Lower lobe of right lung (tissue), 2 donors: Measurements from ENCODE around the gene MBNL1. TPM values are rescaled to one million over a fixed set of nuclear protein-coding genes. Genes with fewer than 3 reads are reported as not detected.
A peak's percentile ranks its signal among the peaks of the same experiment; 100 is the strongest.

ENCODE experiments used
- ATAC-seq, 2 donors: fragments of 200-7000 bp; cut with Tn5 transposase; one replicate each; pipeline ENCODE4 v1.9.1; 2020 to 2022; ENCODE audit warnings: mild to moderate bottlenecking in 2 of 2, moderate library complexity in 2 of 2
- DNase-seq: peaks from one replicate; pipeline ENCODE4 v3.0.0-alpha.2; 2020
- H3K27ac ChIP-seq: fragments of 200-600 bp; one replicate; pipeline ENCODE4 v1.8.0; 2022
- H3K27me3 ChIP-seq: fragments of 200-600 bp; one replicate; pipeline ENCODE4 v1.8.0; 2022; ENCODE audit warnings: low read depth
- H3K36me3 ChIP-seq: fragments of 200-600 bp; one replicate; pipeline ENCODE4 v1.8.0; 2022; ENCODE audit warnings: mild to moderate bottlenecking
- H3K4me1 ChIP-seq: fragments of 200-600 bp; one replicate; pipeline ENCODE4 v1.8.0; 2022
- H3K4me3 ChIP-seq: fragments of 200-600 bp; one replicate; pipeline ENCODE4 v1.8.0; 2022; ENCODE audit warnings: mild to moderate bottlenecking
- H3K9me3 ChIP-seq: fragments of 200-600 bp; one replicate; pipeline ENCODE4 v1.8.0; 2022
- CTCF ChIP-seq: fragments of 200-600 bp; IDR thresholded peaks from one replicate; pipeline ENCODE4 v1.8.0; 2022; ENCODE audit warnings: antibody characterized with exemption, mild to moderate bottlenecking
- intact Hi-C: fragments of 100-400 bp; cut with DNase I; formaldehyde crosslinking; loops from one replicate; pipeline ENCODE4 v1.11.0; 2022
- total RNA-seq: library from RNA; stranded (reverse); fragmentation: NEBNext Ultra II Directional; extraction: Animal tissue kit (Norgen Biotek cat#: 25700); gene quantifications from one replicate; pipeline ENCODE4 v1.2.1, GENCODE V29; 2021
- donor health status: DM: no; HTN: yes; CAD: no; lungs with severe emphysema.

MBNL1 gene
- total RNA-seq, 1 donor from 2014 or later = 235 TPM

GRCh38 chr3:152309535-152310307, 41.0 kb downstream of the MBNL1 start:
- no peak for DNase-seq
- Histone ChIP-seq H3K9me3 (no peaks in the 10 kb centered on the region), H3K27me3 (no peaks in the 10 kb centered on the region), H3K36me3 (no peaks in the 10 kb centered on the region), H3K27ac (peak overlapping the region; percentile 73), H3K4me1 (peaks cover 63% of the 10 kb centered on the region), H3K4me3 (no peak overlapping the region)
- no peak for TF ChIP-seq CTCF
- intact Hi-C loops = no loop called here
- peak; percentile 18 to 20 for ATAC-seq

GRCh38 chr3:152313430-152313829, 44.7 kb downstream of the MBNL1 start:
- Histone ChIP-seq H3K36me3 (no peaks in the 10 kb centered on the region), H3K4me3 (no peak overlapping the region), H3K27me3 (no peaks in the 10 kb centered on the region), H3K4me1 (peaks cover 63% of the 10 kb centered on the region), H3K9me3 (no peaks in the 10 kb centered on the region), H3K27ac (no peak overlapping the region)
- ATAC-seq (no peak), DNase-seq (no peak)
- TF ChIP-seq CTCF = no peak
- intact Hi-C loops = no loop called here

- H3K36me3 ChIP-seq = no peaks in the 10 kb centered on the region
- H3K27ac ChIP-seq = no peak overlapping the region
- no peaks in the 10 kb centered on the region for H3K27me3 ChIP-seq
- no peak for DNase-seq
- ATAC-seq = no peak
- TF ChIP-seq CTCF = no peak
- no peak overlapping the region for H3K4me3 ChIP-seq
- no peaks in the 10 kb centered on the region for H3K9me3 ChIP-seq
- peaks cover 63% of the 10 kb centered on the region for H3K4me1 ChIP-seq
- intact Hi-C loops = no loop called here
These were observed 45.2 kb downstream of the MBNL1 start for GRCh38 chr3:152313914-152314313.

GRCh38 chr3:152314677-152315353, 46.1 kb downstream of the MBNL1 start:
- no peak for DNase-seq
- H3K4me1 ChIP-seq = peaks cover 63% of the 10 kb centered on the region
- H3K36me3 ChIP-seq = no peaks in the 10 kb centered on the region
- ATAC-seq = no peak
- intact Hi-C loops = no loop called here
- TF ChIP-seq CTCF = no peak
- H3K9me3 ChIP-seq = no peaks in the 10 kb centered on the region
- no peak overlapping the region for H3K27ac ChIP-seq
- no peaks in the 10 kb centered on the region for H3K27me3 ChIP-seq
- no peak overlapping the region for H3K4me3 ChIP-seq

- peaks cover 64% of the 10 kb centered on the region for H3K4me1 ChIP-seq
- ATAC-seq (no peak), DNase-seq (no peak)
- H3K27me3 ChIP-seq = no peaks in the 10 kb centered on the region
- intact Hi-C loops = no loop called here
- no peak for TF ChIP-seq CTCF
- no peak overlapping the region for H3K4me3 ChIP-seq
- no peak overlapping the region for H3K27ac ChIP-seq
- H3K36me3 ChIP-seq = no peaks in the 10 kb centered on the region
- H3K9me3 ChIP-seq = no peaks in the 10 kb centered on the region
These were observed 46.9 kb downstream of the MBNL1 start for GRCh38 chr3:152315623-152316022.
